IMR-90 (cell line): Measurements from ENCODE around the gene CD2BP2. TPM values are rescaled to one million over a fixed set of nuclear protein-coding genes. Genes with fewer than 3 reads are reported as not detected.

Experiments
- ATAC-seq: fragments of 200-7000 bp; cut with Tn5 transposase; 2 replicates; pipeline ENCODE4 v1.9.1; 2020; ENCODE audit warnings: low read depth, mild to moderate bottlenecking, moderate library complexity
- BruUV-seq: library from RNA; stranded (reverse); fragments of 400-500 nt; replicated peaks from 2 replicates; lab custom pipeline; 2021; lab: Mats Ljungman, UMichigan
- CTCF ChIA-PET: fragments of 300-600 bp; formaldehyde crosslinking; extraction: SDS; loops from one replicate; lab custom pipeline; 2021; ENCODE audit warnings: antibody characterized with exemption; lab: Yijun Ruan, JAX
- POLR2A ChIA-PET: fragments of 300-600 bp; sonication (Branson Sonifier 250); formaldehyde crosslinking; loops from one replicate; lab custom pipeline; 2022; ENCODE audit warnings: antibody characterized with exemption; ENCODE audit not compliant: unreplicated experiment; lab: Charles Lee
- DNase-seq: peaks from one replicate; pipeline ENCODE4 v3.0.0; 2013
- H2AFZ ChIP-seq: replicated peaks from 2 replicates; pipeline ENCODE3; 2013; ENCODE audit warnings: low read length, mild to moderate bottlenecking; ENCODE audit not compliant: poor library complexity
- H2AK5ac ChIP-seq: 2 replicates; pipeline ENCODE4 v1.6.1; 2013; ENCODE audit warnings: low read depth, low read length, inconsistent platforms
- H2AK9ac ChIP-seq: replicated peaks from 2 replicates; pipeline ENCODE3; 2013; ENCODE audit warnings: mild to moderate bottlenecking, low read depth, low read length, moderate library complexity; ENCODE audit not compliant: poor library complexity
- H2BK120ac ChIP-seq: 2 replicates; pipeline ENCODE4 v1.6.1; 2013; ENCODE audit warnings: low read depth, low read length, inconsistent platforms
- H2BK15ac ChIP-seq: 3 replicates; pipeline ENCODE4 v1.6.1; 2013; ENCODE audit warnings: low read depth, low read length, inconsistent platforms
- H2BK20ac ChIP-seq: 2 replicates; pipeline ENCODE4 v1.6.1; 2013; ENCODE audit warnings: low read depth, mild to moderate bottlenecking, inconsistent platforms, low read length, moderate library complexity
- H2BK5ac ChIP-seq: 2 replicates; pipeline ENCODE4 v1.6.1; 2013; ENCODE audit warnings: mild to moderate bottlenecking, low read depth, low read length, inconsistent platforms; ENCODE audit not compliant: poor library complexity, severe bottlenecking
- H3K14ac ChIP-seq: replicated peaks from 2 replicates; pipeline ENCODE4 v1.6.1; 2013; ENCODE audit warnings: low read depth, low read length, inconsistent platforms
- H3K18ac ChIP-seq: 2 replicates; pipeline ENCODE4 v1.6.1; 2013; ENCODE audit warnings: low read depth, low read length, control low read depth
- H3K23ac ChIP-seq: 2 replicates; pipeline ENCODE4 v1.6.1; 2013; ENCODE audit warnings: low read depth, low read length, inconsistent platforms
- H3K27ac ChIP-seq: 2 replicates; pipeline ENCODE4 v1.5.1; 2013; ENCODE audit warnings: mild to moderate bottlenecking, control low read depth, low read length; ENCODE audit not compliant: insufficient read depth
- H3K27me3 ChIP-seq: 2 replicates; pipeline ENCODE4 v1.6.1; 2013; ENCODE audit warnings: low read length; ENCODE audit not compliant: control insufficient read depth, insufficient read depth
- H3K36me3 ChIP-seq: 2 replicates; pipeline ENCODE4 v1.6.1; 2013; ENCODE audit warnings: low read length, mixed read lengths; ENCODE audit not compliant: control insufficient read depth, insufficient read depth
- H3K4ac ChIP-seq: 2 replicates; pipeline ENCODE4 v1.6.1; 2013; ENCODE audit warnings: low read depth, low read length, inconsistent platforms
- H3K4me1 ChIP-seq: 2 replicates; pipeline ENCODE4 v1.6.1; 2013; ENCODE audit warnings: low read length, mixed read lengths; ENCODE audit not compliant: control insufficient read depth, insufficient read depth
- H3K4me2 ChIP-seq: 2 replicates; pipeline ENCODE4 v1.6.1; 2013; ENCODE audit warnings: low read depth, mild to moderate bottlenecking, control low read depth, low read length, moderate library complexity
- H3K4me3 ChIP-seq: 2 replicates; pipeline ENCODE4 v1.5.1; 2013; ENCODE audit warnings: low read depth, mild to moderate bottlenecking, control low read depth, low read length, moderate library complexity; ENCODE audit not compliant: insufficient read depth
- H3K56ac ChIP-seq: 2 replicates; pipeline ENCODE4 v1.6.1; 2013; ENCODE audit warnings: low read length, inconsistent platforms; ENCODE audit not compliant: insufficient read depth; ENCODE audit errors: extremely low read depth
- H3K79me1 ChIP-seq, 2 experiments: 2 replicates each; pipeline ENCODE4 v1.6.1; 2013; ENCODE audit warnings: low read length in 2 of 2, inconsistent platforms in 1 of 2, low read depth in 1 of 2
- H3K9ac ChIP-seq: 2 replicates; pipeline ENCODE4 v1.6.1; 2013; ENCODE audit warnings: low read depth, low read length, control low read depth
- H3K9me1 ChIP-seq: 2 replicates; pipeline ENCODE4 v1.6.1; 2013; ENCODE audit warnings: low read length, inconsistent platforms; ENCODE audit not compliant: insufficient read depth
- H3K9me3 ChIP-seq: 2 replicates; pipeline ENCODE4 v1.6.1; 2013; ENCODE audit warnings: low read length; ENCODE audit not compliant: control insufficient read depth, insufficient read depth
- H4K20me1 ChIP-seq: 2 replicates; pipeline ENCODE4 v1.6.1; 2013; ENCODE audit warnings: low read length, inconsistent platforms; ENCODE audit not compliant: insufficient read depth
- H4K5ac ChIP-seq: 2 replicates; pipeline ENCODE4 v1.6.1; 2013; ENCODE audit warnings: mild to moderate bottlenecking, low read depth, low read length, control low read depth
- H4K8ac ChIP-seq, 2 experiments: 2 replicates each; pipeline ENCODE4 v1.6.1; 2013; ENCODE audit warnings: low read depth in 2 of 2, low read length in 2 of 2, control low read depth in 1 of 2, inconsistent platforms in 1 of 2
- H4K91ac ChIP-seq: 2 replicates; pipeline ENCODE4 v1.6.1; 2013; ENCODE audit warnings: low read depth, low read length, inconsistent platforms; ENCODE audit not compliant: insufficient read depth
- CTCF ChIP-seq: conservative IDR thresholded peaks from 2 replicates; pipeline ENCODE4 v1.5.1; 2012; ENCODE audit warnings: mild to moderate bottlenecking, low read depth, low read length, improper control_type of control experiment
- MAFK ChIP-seq: IDR thresholded peaks from 2 replicates; pipeline ENCODE4 v1.6.1; 2012; ENCODE audit warnings: low read depth, low read length, improper control_type of control experiment
- MXI1 ChIP-seq: IDR thresholded peaks from 2 replicates; pipeline ENCODE4 v1.6.1; 2012; ENCODE audit warnings: low read depth, mild to moderate bottlenecking, low read length, moderate library complexity, borderline replicate concordance
- POLR2A ChIP-seq: IDR thresholded peaks from 2 replicates; pipeline ENCODE4 v1.6.1; 2012; ENCODE audit warnings: mild to moderate bottlenecking, low read depth, low read length
- SMC3 ChIP-seq: fragments of 150-350 bp; IDR thresholded peaks from 2 replicates; pipeline ENCODE4 v1.6.1; 2016; ENCODE audit warnings: low read depth, mild to moderate bottlenecking, antibody characterized with exemption, low read length, moderate library complexity
- WGBS, 2 experiments: methylation state at CpG; one replicate each; pipeline versions ENCODE4 v1.1.5 to v1.1.7; 2013; ENCODE audit warnings: missing lambda C conversion rate in 2 of 2; ENCODE audit not compliant: insufficient read length in 1 of 2; ENCODE audit errors: extremely low coverage in 2 of 2; 5-methylcytosine and 5-hydroxymethylcytosine counted together
- dilution Hi-C: fragments of 300-500 bp; cut with HindIII; formaldehyde crosslinking; loops from one replicate; pipeline ENCODE4 v1.14.3; 2018; ENCODE audit warnings: low sequenced_read_pairs; ENCODE audit not compliant: unreplicated experiment
- in situ Hi-C: fragments of 300-500 bp; cut with MboI; formaldehyde crosslinking; loops from 3 replicates; pipeline ENCODE4 v1.14.3; 2019; ENCODE audit warnings: low sequenced_read_pairs, inconsistent platforms, mixed read lengths
- intact Hi-C: fragments of 100-400 bp; cut with micrococcal nuclease; formaldehyde crosslinking; loops from 2 replicates; pipeline ENCODE4 v1.10.0; 2022
- polyA plus RNA-seq, 3 experiments: library from polyadenylated mRNA; depleted of rRNA; stranded (reverse); fragments of >200 nt; gene quantifications; 2 replicates each; pipeline ENCODE4 v1.2.3, GENCODE V29; 2012; ENCODE audit warnings: low replicate concordance in 1 of 3
- total RNA-seq: library from RNA; depleted of rRNA; stranded (reverse); fragments of >200 nt; gene quantifications from 2 replicates; pipeline ENCODE4 v1.2.3, GENCODE V29; 2012

CD2BP2 gene
- total and polyA plus RNA-seq, 2 of the 4 experiments (the other 2 are of a cell fraction): 29.6 to 41.1 TPM

- no peak overlapping the region for H2BK15ac ChIP-seq
- intact Hi-C loops: no loop called here
- no peak overlapping the region for H2AFZ ChIP-seq
- CTCF ChIA-PET: no interaction called here
- H3K27me3 ChIP-seq: no peaks in the 10 kb centered on the region
- no peaks in the 10 kb centered on the region for H3K9me3 ChIP-seq
- H2AK9ac ChIP-seq: no peak overlapping the region
- 100% methylated on average over 1 of the region's 7 CpGs; no CpG with 5 or more reads in 1 of the 2 experiments for WGBS, 2 experiments
- H3K4me1 ChIP-seq: peaks cover under 1% of the 10 kb centered on the region; the same call in 1 of the 2 replicates
- no peak overlapping the region for H4K5ac ChIP-seq
- ATAC-seq (no peak), DNase-seq (no peak)
- POLR2A ChIA-PET: no interaction called here
- H4K91ac ChIP-seq: no peak overlapping the region
- dilution Hi-C loops: no loop called here
- in situ Hi-C loops: no loop called here
- H4K8ac ChIP-seq: no peak overlapping the region
- no peak overlapping the region for H3K18ac ChIP-seq
- no peak overlapping the region for H2BK20ac ChIP-seq
- peaks cover 18 to 52% of the 10 kb centered on the region in 2 experiments for H3K79me1 ChIP-seq
- no TSS peak for BruUV-seq
- no peak overlapping the region for H3K4me3 ChIP-seq
- no peak overlapping the region for H3K14ac ChIP-seq
- no peak overlapping the region for H3K4ac ChIP-seq
- H3K27ac ChIP-seq: no peak overlapping the region
- TF ChIP-seq SMC3 (no peak), MXI1 (no peak), MAFK (no peak), CTCF (no peak), POLR2A (no peak)
- H3K9me1 ChIP-seq: peaks cover 5% of the 10 kb centered on the region; the same call in 1 of the 2 replicates
- no peak overlapping the region for H2AK5ac ChIP-seq
- H2BK120ac ChIP-seq: no peak overlapping the region
- no peak overlapping the region for H3K4me2 ChIP-seq
- no peak overlapping the region for H3K9ac ChIP-seq
- H3K56ac ChIP-seq: no peak overlapping the region
- H4K20me1 ChIP-seq: peaks cover 21% of the 10 kb centered on the region
- H3K23ac ChIP-seq: no peak overlapping the region
- no peak overlapping the region for H2BK5ac ChIP-seq
- H3K36me3 ChIP-seq: peaks cover 49% of the 10 kb centered on the region
Measured at GRCh38 chr16:30361180-30361579, 6.1 kb upstream of the CD2BP2 start.
